SU-DHL-6 (cell line): ENCODE measurements around the gene C1QTNF8.

Experiments used
- H2AFZ ChIP-seq: fragments of 200-600 bp; sonication (generic); 2 replicates; pipeline ENCODE4 v1.6.1; 2014; ENCODE audit warnings: low read depth, mild to moderate bottlenecking, moderate library complexity, mixed read lengths, antibody characterized with exemption, low read length; ENCODE audit not compliant: severe bottlenecking
- H3F3A ChIP-seq: fragments of 200-600 bp; shearing (Covaris generic); 2 replicates; pipeline ENCODE4 v1.6.0; 2016; ENCODE audit warnings: antibody characterized with exemption, mild to moderate bottlenecking; ENCODE audit not compliant: insufficient read depth
- H3K27ac ChIP-seq: fragments of 200-600 bp; sonication (generic); 2 replicates; pipeline ENCODE4 v1.5.1; 2016; ENCODE audit warnings: low read depth, mild to moderate bottlenecking, low read length, moderate library complexity, mixed read lengths
- H3K27me3 ChIP-seq: fragments of 200-600 bp; sonication (generic), shearing (Covaris generic); 2 replicates; pipeline ENCODE4 v1.6.0; 2014; ENCODE audit warnings: mild to moderate bottlenecking, low read length
- H3K36me3 ChIP-seq: fragments of 200-600 bp; sonication (generic); 2 replicates; pipeline ENCODE4 v1.6.1; 2014; ENCODE audit warnings: mild to moderate bottlenecking, low read length, mixed read lengths
- H3K4me2 ChIP-seq: fragments of 300-600, 200-600 bp; shearing (Covaris generic), sonication (generic); 2 replicates; pipeline ENCODE4 v1.6.0; 2014; ENCODE audit warnings: low read length, low read depth, mild to moderate bottlenecking; ENCODE audit not compliant: poor library complexity, severe bottlenecking
- H3K4me3 ChIP-seq: fragments of 200-600 bp; sonication (generic); 2 replicates; pipeline ENCODE4 v1.5.1; 2014; ENCODE audit warnings: antibody characterized with exemption, low read length, mild to moderate bottlenecking, mixed read lengths; ENCODE audit not compliant: insufficient read depth, poor library complexity, severe bottlenecking
- H3K79me2 ChIP-seq: fragments of 200-600 bp; sonication (generic); 2 replicates; pipeline ENCODE4 v1.6.1; 2014; ENCODE audit warnings: mild to moderate bottlenecking, low read length, moderate library complexity; ENCODE audit not compliant: insufficient read depth
- H3K9ac ChIP-seq: fragments of 200-600 bp; sonication (generic); 2 replicates; pipeline ENCODE4 v1.7.0; 2014; ENCODE audit warnings: mild to moderate bottlenecking, low read length
- H3K9me2 ChIP-seq: fragments of 200-600 bp; sonication (generic); replicated peaks from 2 replicates; pipeline ENCODE4 v1.6.1; 2014; ENCODE audit warnings: low read length; ENCODE audit not compliant: insufficient read depth
- H3K9me3 ChIP-seq: fragments of 200-600 bp; sonication (generic); 2 replicates; pipeline ENCODE4 v1.6.1; 2014; ENCODE audit warnings: low read length, mixed read lengths; ENCODE audit not compliant: insufficient read depth
- H4K20me1 ChIP-seq: fragments of 200-600 bp; sonication (generic); 2 replicates; pipeline ENCODE4 v1.6.1; 2014; ENCODE audit warnings: low read depth, mild to moderate bottlenecking, antibody characterized with exemption, low read length, moderate library complexity, mixed read lengths
- EZH2phosphoT487 ChIP-seq: fragments of 200-600 bp; sonication (generic), shearing (Covaris generic); conservative IDR thresholded peaks from 2 replicates; pipeline ENCODE4 v1.6.1; 2018; ENCODE audit warnings: mild to moderate bottlenecking, antibody characterized with exemption, low read length, moderate library complexity, mixed read lengths
- TF ChIP-seq, protein P1 (sequence below): fragments of 200-600 bp; sonication (generic); IDR thresholded peaks from one replicate; pipeline ENCODE4 v1.5.1; 2017; ENCODE audit warnings: antibody characterized with exemption, mild to moderate bottlenecking, low read length, moderate library complexity; ENCODE audit not compliant: insufficient read depth, poor library complexity, severe bottlenecking

Gene C1QTNF8

DNA sequence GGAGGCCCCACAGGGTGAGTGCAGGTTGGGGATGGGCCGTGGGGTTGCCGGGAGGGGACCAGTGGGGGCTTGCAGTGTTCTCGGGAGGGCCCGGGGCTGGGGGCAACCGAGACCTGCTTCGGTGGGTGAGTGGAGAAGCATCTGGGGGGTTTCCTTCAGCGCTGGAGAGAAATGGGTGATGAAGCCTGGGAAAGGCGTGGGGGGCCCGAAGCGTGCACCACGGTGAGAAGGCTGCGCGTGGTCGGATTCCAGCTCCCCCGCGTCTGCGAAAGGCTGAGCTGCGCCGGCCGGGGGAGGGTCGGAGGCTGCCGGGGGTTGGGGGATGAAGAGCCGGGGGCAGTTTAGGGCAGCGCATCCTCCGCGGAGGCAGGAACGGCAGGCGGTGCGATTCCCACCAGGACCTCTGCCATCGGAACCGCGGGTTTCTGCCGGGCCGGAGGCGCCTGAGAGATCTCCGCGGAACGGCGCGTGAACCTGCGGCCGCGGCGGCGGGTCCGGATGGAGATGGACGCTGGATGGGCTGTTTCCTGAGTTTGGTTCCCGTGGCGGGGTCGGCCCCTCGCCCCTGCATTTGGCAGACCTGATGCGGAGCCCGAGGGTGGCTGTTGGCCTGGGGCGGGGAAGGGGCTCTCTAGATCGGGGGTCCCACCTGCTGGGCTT lies 30.4 kb downstream of the C1QTNF8 start:
- no peaks in the 10 kb centered on the region for H3K27me3 ChIP-seq
- TF ChIP-seq EZH2phosphoT487: no peak
- TF ChIP-seq, protein P1, sequence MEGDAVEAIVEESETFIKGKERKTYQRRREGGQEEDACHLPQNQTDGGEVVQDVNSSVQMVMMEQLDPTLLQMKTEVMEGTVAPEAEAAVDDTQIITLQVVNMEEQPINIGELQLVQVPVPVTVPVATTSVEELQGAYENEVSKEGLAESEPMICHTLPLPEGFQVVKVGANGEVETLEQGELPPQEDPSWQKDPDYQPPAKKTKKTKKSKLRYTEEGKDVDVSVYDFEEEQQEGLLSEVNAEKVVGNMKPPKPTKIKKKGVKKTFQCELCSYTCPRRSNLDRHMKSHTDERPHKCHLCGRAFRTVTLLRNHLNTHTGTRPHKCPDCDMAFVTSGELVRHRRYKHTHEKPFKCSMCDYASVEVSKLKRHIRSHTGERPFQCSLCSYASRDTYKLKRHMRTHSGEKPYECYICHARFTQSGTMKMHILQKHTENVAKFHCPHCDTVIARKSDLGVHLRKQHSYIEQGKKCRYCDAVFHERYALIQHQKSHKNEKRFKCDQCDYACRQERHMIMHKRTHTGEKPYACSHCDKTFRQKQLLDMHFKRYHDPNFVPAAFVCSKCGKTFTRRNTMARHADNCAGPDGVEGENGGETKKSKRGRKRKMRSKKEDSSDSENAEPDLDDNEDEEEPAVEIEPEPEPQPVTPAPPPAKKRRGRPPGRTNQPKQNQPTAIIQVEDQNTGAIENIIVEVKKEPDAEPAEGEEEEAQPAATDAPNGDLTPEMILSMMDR: no peak

DNA sequence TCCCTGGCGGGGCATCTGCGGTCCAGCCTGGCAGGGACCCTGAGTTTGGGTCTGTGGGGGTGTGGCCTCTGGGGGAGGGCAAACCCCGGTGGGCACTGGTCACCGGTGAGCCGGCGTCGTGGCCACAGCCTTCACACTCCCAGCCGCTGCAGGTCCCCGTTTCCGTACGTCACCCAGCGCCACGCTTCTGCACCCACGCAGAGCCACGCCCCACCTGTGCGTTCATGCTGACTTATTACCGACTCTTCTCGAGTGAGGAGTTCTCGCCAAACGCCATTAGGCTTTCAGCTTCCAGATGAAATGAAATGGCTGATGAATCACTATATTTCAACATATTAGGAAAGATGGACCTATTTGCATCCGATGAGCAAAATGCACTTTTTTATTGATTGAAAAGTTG lies 32.3 kb downstream of the C1QTNF8 start:
- H3K9ac ChIP-seq: no peak overlapping the region
- H3K27ac ChIP-seq: no peak overlapping the region
- H4K20me1 ChIP-seq: no peaks in the 10 kb centered on the region
- no peak overlapping the region for H3K4me2 ChIP-seq
- no peak overlapping the region for H2AFZ ChIP-seq
- no peaks in the 10 kb centered on the region for H3K79me2 ChIP-seq
- no peaks in the 10 kb centered on the region for H3K27me3 ChIP-seq
- H3K9me3 ChIP-seq: peaks cover 5% of the 10 kb centered on the region; the same call in 1 of the 2 replicates
- no peaks in the 10 kb centered on the region for H3K9me2 ChIP-seq
- no peaks in the 10 kb centered on the region for H3K36me3 ChIP-seq
- H3F3A ChIP-seq: no peaks in the 10 kb centered on the region
- H3K4me3 ChIP-seq: no peak overlapping the region
- TF ChIP-seq EZH2phosphoT487: no peak
- TF ChIP-seq, protein P1: no peak

More for the DNA sequence above, 30.4 kb downstream of the C1QTNF8 start:
- H3K27ac ChIP-seq: no peak overlapping the region
- no peak overlapping the region for H3K4me2 ChIP-seq
- no peaks in the 10 kb centered on the region for H3K79me2 ChIP-seq
- H3K4me3 ChIP-seq: no peak overlapping the region
- H3K9me2 ChIP-seq: no peaks in the 10 kb centered on the region
- no peaks in the 10 kb centered on the region for H4K20me1 ChIP-seq
- no peaks in the 10 kb centered on the region for H3K36me3 ChIP-seq
- H3K9me3 ChIP-seq: no peaks in the 10 kb centered on the region
- no peak overlapping the region for H3K9ac ChIP-seq
- no peak overlapping the region for H2AFZ ChIP-seq
- H3F3A ChIP-seq: no peaks in the 10 kb centered on the region

DNA sequence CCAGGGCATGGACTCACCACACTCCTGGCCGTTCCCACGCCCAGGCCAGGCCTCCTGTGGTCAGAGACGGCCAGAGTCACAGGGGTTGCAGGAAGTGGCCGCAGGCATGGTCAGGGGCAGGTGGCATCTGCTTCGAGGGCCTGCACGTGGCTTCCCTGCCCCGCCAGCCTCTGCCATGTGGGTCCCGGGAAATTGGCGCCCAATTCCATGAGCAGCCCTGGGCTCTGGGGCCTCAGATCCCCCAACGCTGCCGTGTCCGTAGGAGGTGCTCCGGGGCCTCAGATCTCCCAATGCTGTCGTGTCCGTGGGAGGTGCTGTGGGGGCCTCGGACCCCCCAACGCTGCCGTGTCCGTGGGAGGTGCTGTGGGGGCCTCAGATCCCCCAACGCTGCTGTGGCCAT lies 33.1 kb downstream of the C1QTNF8 start:
- H3K4me2 ChIP-seq: no peak overlapping the region
- H3K4me3 ChIP-seq: no peak overlapping the region

More for the DNA sequence above, 33.1 kb downstream of the C1QTNF8 start:
- Histone ChIP-seq H3K9me2 (no peaks in the 10 kb centered on the region), H3K27ac (no peak overlapping the region), H4K20me1 (no peaks in the 10 kb centered on the region), H3K9ac (no peak overlapping the region), H3K27me3 (no peaks in the 10 kb centered on the region), H3K36me3 (no peaks in the 10 kb centered on the region), H3F3A (no peaks in the 10 kb centered on the region), H2AFZ (no peak overlapping the region), H3K79me2 (no peaks in the 10 kb centered on the region), H3K9me3 (peaks cover 5% of the 10 kb centered on the region; the same call in 1 of the 2 replicates)
- TF ChIP-seq, protein P1: no peak
- TF ChIP-seq EZH2phosphoT487: no peak
